Vagina (tissue), 2 donors: Measurements from ENCODE around the gene NFATC3. TPM values are rescaled to one million over a fixed set of nuclear protein-coding genes. Genes with fewer than 3 reads are reported as not detected.
"Not testable (repeated sequence)": the region's sequence is repeated elsewhere in the genome, so short reads cannot be mapped to it uniquely, and the experiment has no call there.

ENCODE experiments used
- DNase-seq, 2 donors: peaks; one replicate each; pipeline ENCODE4 v3.0.0-alpha.2; 2017; ENCODE audit errors: extremely low spot score in 2 of 2
- H3K27ac ChIP-seq: fragments of 200-600 bp; sonication (generic); one replicate; pipeline ENCODE4 v1.5.1; 2019
- H3K27me3 ChIP-seq: fragments of 200-600 bp; sonication (generic); one replicate; pipeline ENCODE4 v1.5.1; 2019
- H3K36me3 ChIP-seq, 2 donors: fragments of 200-600 bp; sonication (generic); one replicate each; pipeline ENCODE4 v1.5.1; 2017 to 2019
- H3K4me1 ChIP-seq: fragments of 200-600 bp; sonication (generic); one replicate; pipeline ENCODE4 v1.5.1; 2019
- H3K4me3 ChIP-seq, 2 donors: fragments of 200-600 bp; sonication (generic); 1 replicate in 1 of 2; 2 replicates in 1 of 2; pipeline ENCODE4 v1.5.1; 2016 to 2019
- H3K9me3 ChIP-seq: fragments of 200-600 bp; sonication (generic); one replicate; pipeline ENCODE4 v1.5.1; 2019
- POLR2A ChIP-seq, 2 donors: fragments of 450-650 bp; IDR thresholded peaks; one replicate each; pipeline ENCODE4 v1.6.1; 2017; ENCODE audit warnings: antibody characterized with exemption in 2 of 2, mild to moderate bottlenecking in 2 of 2, moderate library complexity in 2 of 2
- POLR2AphosphoS5 ChIP-seq, 2 donors: sonication (generic); formaldehyde crosslinking; IDR thresholded peaks; one replicate each; pipeline ENCODE4 v1.9.0; 2017; ENCODE audit warnings: antibody characterized with exemption in 2 of 2, mild to moderate bottlenecking in 2 of 2, low read depth in 1 of 2; ENCODE audit not compliant: insufficient read depth in 1 of 2
- intact Hi-C: fragments of 100-400 bp; cut with DNase I; formaldehyde crosslinking; loops from one replicate; pipeline ENCODE4 v1.15.1; 2023
- total RNA-seq: library from RNA; depleted of rRNA; stranded (reverse); fragments of >200 nt; gene quantifications from one replicate; pipeline ENCODE4 v1.2.3, GENCODE V29; 2016
- TF ChIP-seq, protein P1 (sequence below), 3 experiments: fragments of 450-650 bp in 2 of 3; fragments of 200-600 bp in 1 of 3; sonication (generic) in 1 of 3; IDR thresholded peaks; one replicate each; pipeline ENCODE4 v1.5.1; 2017 to 2019; ENCODE audit warnings: antibody characterized with exemption in 3 of 3, mild to moderate bottlenecking in 2 of 3, moderate library complexity in 2 of 3

Gene NFATC3
- total RNA-seq, 1 donor from 2014 or later: 51.8 TPM

DNA sequence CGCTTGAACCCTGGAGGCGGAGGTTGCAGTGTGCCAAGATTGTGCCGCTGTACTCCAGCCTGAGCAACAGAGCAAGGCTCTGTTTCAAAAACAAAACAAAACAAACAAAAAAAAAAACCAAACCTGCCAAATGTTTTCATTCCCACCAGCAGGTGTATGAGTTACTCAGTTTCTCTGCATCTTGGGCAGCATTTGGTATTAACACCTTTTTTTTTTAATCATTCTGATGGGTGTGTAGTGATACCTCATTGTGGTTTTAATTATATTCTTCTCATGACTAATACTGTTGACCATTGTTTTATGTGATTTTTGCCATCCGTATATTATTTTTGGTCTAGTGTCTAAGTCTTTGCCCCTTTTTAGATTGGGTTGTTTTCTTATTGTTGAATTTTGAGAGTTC is 15.3 kb downstream of the NFATC3 start:
- TF ChIP-seq POLR2AphosphoS5 (IDR thresholded peaks at IDR 0.05; ENCODE audit: insufficient read depth in 1 of 2, low read depth in 1 of 2): no peak
- no peak for TF ChIP-seq POLR2A (IDR thresholded peaks at IDR 0.05)
- TF ChIP-seq, protein P1, sequence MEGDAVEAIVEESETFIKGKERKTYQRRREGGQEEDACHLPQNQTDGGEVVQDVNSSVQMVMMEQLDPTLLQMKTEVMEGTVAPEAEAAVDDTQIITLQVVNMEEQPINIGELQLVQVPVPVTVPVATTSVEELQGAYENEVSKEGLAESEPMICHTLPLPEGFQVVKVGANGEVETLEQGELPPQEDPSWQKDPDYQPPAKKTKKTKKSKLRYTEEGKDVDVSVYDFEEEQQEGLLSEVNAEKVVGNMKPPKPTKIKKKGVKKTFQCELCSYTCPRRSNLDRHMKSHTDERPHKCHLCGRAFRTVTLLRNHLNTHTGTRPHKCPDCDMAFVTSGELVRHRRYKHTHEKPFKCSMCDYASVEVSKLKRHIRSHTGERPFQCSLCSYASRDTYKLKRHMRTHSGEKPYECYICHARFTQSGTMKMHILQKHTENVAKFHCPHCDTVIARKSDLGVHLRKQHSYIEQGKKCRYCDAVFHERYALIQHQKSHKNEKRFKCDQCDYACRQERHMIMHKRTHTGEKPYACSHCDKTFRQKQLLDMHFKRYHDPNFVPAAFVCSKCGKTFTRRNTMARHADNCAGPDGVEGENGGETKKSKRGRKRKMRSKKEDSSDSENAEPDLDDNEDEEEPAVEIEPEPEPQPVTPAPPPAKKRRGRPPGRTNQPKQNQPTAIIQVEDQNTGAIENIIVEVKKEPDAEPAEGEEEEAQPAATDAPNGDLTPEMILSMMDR (IDR thresholded peaks at IDR 0.05): no peak
- Histone ChIP-seq H3K36me3 (no peaks in the 10 kb centered on the region), H3K27ac (no peak overlapping the region), H3K4me3 (no peak overlapping the region), H3K9me3 (no peaks in the 10 kb centered on the region), H3K4me1 (peaks cover 16% of the 10 kb centered on the region), H3K27me3 (no peaks in the 10 kb centered on the region)
- no peak for DNase-seq
- intact Hi-C loops: no loop called here

DNA sequence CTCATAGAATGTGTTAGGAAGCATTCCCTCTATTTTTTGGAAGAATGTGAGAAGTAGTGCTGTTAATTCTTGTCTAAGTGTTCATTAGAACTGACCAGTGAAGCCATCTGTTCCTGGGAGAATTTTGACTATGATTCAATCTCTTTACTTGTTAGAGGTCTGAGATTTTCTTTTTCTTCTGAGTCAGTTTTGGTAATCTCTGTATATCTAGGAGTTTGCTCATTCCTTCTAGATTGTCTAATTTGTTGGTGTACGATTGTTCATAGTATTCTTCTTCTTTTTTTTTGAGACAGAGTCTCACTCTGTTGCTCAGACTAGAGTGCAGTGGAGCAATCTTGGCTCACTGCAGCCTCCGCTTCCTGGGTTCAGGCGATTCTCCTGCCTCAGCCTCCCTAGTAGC is 20.4 kb downstream of the NFATC3 start:
- no peak for DNase-seq
- Histone ChIP-seq H3K27me3 (no peaks in the 10 kb centered on the region), H3K27ac (no peak overlapping the region), H3K4me3 (no peak overlapping the region), H3K36me3 (no peaks in the 10 kb centered on the region), H3K4me1 (peaks cover 8% of the 10 kb centered on the region), H3K9me3 (no peaks in the 10 kb centered on the region)
- TF ChIP-seq, protein P1 (IDR thresholded peaks at IDR 0.05): no peak
- TF ChIP-seq POLR2A (IDR thresholded peaks at IDR 0.05): no peak
- TF ChIP-seq POLR2AphosphoS5 (IDR thresholded peaks at IDR 0.05; ENCODE audit: insufficient read depth in 1 of 2, low read depth in 1 of 2): no peak
- intact Hi-C loops: no loop called here

DNA sequence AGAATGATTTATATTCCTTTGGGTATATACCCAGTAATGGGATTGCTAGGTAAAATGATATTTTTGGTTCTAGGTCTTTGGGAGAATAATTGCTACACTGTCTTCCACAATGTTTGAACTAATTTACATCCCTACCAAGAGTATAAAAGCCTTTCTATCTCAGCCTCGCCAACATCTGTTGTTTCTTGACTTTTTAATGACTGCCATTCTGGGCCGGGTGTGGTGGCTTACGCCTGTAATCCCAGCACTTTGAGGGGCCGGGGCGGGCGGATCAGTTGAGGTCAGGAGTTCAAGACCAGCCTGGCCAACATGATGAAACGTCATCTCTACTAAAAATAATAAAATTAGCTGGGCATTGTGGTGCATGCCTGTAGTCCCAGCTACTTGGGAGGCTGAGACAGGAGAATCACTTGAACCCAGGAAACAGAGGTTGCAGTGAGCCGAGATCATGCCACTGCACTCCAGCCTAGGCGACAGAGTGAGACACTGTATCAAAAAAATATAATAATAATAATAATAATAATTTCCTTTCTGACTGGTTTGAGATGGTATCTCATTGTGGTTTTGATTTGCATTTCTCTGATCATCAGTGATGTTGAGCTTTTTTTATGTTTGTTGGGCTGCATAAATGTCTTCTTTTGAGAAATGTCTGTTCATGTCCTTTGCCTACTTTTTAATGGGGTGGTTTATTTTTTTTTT is 22.2 kb downstream of the NFATC3 start:
- H3K27ac ChIP-seq, H3K27me3 ChIP-seq, H3K9me3 ChIP-seq, H3K4me3 ChIP-seq, intact Hi-C loops, H3K4me1 ChIP-seq, DNase-seq, H3K36me3 ChIP-seq: not testable (repeated sequence)

DNA sequence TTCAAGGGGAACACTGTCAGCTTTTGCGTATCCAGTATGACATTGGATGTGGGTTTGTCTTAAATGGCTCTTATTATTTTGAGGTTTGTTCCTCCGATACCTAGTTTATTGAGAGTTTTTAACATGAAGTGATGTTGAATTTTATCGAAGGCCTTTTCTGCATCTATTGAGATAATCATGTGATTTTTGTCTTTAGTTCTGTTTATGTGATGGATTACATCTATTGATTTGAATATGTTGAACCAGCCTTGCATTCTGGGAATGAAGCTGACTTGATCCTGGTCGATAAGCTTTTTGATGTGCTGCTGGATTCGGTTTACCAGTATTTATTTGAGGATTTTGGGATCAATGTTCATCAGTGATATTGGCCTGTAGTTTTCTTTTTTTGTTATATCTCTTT is 24.0 kb downstream of the NFATC3 start:
- H3K4me3 ChIP-seq, H3K4me1 ChIP-seq, H3K9me3 ChIP-seq, H3K27me3 ChIP-seq, H3K27ac ChIP-seq, H3K36me3 ChIP-seq, DNase-seq, intact Hi-C loops: not testable (repeated sequence)

DNA sequence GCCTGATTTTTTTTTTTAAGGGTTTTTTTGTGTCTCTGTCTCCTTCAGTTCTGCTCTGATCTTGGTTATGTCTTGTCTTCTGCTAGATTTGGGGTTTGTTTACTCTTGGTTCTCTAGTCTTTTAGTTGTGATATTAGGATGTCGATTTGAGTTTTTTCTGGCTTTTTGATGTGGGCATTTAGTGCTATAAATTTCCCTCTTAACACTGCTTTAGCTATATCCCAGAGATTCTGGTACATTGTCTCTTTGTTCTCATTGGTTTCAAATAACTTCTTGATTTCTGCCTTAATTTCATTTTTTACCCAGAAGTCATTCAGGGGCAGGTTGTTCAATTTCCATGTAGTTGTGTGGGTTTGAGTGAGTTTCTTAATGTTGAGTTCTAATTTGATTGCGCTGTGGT is 25.4 kb downstream of the NFATC3 start:
- H3K4me3 ChIP-seq, H3K4me1 ChIP-seq, DNase-seq, H3K27me3 ChIP-seq, H3K9me3 ChIP-seq, intact Hi-C loops, H3K36me3 ChIP-seq, H3K27ac ChIP-seq: not testable (repeated sequence)

DNA sequence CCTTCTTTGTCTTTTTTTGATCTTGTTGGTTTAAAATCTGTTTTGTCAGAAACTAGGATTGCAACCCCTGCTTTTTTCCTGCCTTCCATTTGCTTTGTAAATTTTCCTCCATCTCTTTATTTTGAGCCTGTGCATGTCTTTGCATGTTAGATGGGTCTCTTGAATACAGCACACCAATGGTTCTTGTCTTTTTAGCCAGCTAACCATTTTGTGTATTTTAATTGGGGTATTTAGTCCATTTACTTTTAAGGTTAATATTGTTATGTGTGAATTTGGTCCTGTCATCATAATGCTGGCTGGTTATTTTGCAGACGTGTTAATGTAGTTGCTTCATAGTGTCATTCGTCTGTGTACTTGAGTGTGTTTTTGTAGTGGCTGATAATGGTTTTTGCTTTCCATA is 26.2 kb downstream of the NFATC3 start:
- intact Hi-C loops: no loop called here

More for the DNA sequence above, 26.2 kb downstream of the NFATC3 start:
- Histone ChIP-seq H3K27me3 (no peaks in the 10 kb centered on the region), H3K4me3 (no peak overlapping the region), H3K36me3 (no peaks in the 10 kb centered on the region), H3K9me3 (no peaks in the 10 kb centered on the region), H3K27ac (no peak overlapping the region), H3K4me1 (peaks cover 15% of the 10 kb centered on the region)
- no peak for DNase-seq
- TF ChIP-seq POLR2A (IDR thresholded peaks at IDR 0.05) (no peak), POLR2AphosphoS5 (IDR thresholded peaks at IDR 0.05; ENCODE audit: insufficient read depth in 1 of 2, low read depth in 1 of 2) (no peak)
- TF ChIP-seq, protein P1 (IDR thresholded peaks at IDR 0.05): no peak
